Measurements from ENCODE around the gene PPP1R2. TPM values are rescaled to one million over a fixed set of nuclear protein-coding genes. Genes with fewer than 3 reads are reported as not detected.

PPP1R2 gene
- total and polyA plus RNA-seq, 2 of the 13 experiments (the other 11 are each of a cell fraction or from before 2014, with no cell fraction given): 36.5 to 86.5 TPM

DNA sequence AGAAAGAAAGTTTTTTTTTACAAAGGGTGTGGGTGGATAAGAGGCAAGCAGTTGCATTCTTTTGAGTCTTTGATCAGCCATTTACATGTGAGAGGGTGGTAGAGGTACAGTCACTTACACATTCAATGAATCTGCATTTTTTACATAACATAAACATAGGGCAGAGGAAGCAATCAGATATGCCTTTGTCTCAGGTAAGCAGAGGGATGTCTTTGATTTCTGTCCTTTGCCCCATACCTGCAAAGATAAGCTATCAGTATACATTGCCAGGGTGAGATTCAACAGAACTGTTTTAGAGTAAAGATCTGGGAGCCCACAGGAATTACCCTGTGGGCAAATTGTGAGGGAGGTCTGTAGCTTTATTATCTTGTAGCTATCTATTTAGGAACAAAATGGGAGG lies 5.4 kb upstream of the PPP1R2 start (continued):
- TF ChIP-seq ZNF318 (CRISPR knock-in tag; IDR thresholded peaks at IDR 0.05) (no peak), ARNT2 (CRISPR knock-in tag; IDR thresholded peaks at IDR 0.05; ENCODE audit: low read depth) (no peak), ARID5B (CRISPR knock-in tag; IDR thresholded peaks at IDR 0.05) (peak; percentile 42; the same call in 1 of the 2 replicates), NFIB (CRISPR knock-in tag; IDR thresholded peaks at IDR 0.05; ENCODE audit: borderline replicate concordance) (no peak), MEF2D (CRISPR knock-in tag; IDR thresholded peaks at IDR 0.05) (no peak), FOSL1 (CRISPR knock-in tag; IDR thresholded peaks at IDR 0.05; ENCODE audit: borderline replicate concordance) (no peak), RAD21 (CRISPR knock-in tag; IDR thresholded peaks at IDR 0.05) (no peak), ZNF563 (CRISPR knock-in tag; IDR thresholded peaks at IDR 0.05) (no peak), GFI1 (CRISPR knock-in tag; IDR thresholded peaks at IDR 0.05; ENCODE audit: borderline replicate concordance) (peak; percentile 98), ZNF891 (CRISPR knock-in tag; IDR thresholded peaks at IDR 0.05) (no peak)
- TF ChIP-seq, protein P1, sequence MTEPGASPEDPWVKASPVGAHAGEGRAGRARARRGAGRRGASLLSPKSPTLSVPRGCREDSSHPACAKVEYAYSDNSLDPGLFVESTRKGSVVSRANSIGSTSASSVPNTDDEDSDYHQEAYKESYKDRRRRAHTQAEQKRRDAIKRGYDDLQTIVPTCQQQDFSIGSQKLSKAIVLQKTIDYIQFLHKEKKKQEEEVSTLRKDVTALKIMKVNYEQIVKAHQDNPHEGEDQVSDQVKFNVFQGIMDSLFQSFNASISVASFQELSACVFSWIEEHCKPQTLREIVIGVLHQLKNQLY (CRISPR knock-in tag; IDR thresholded peaks at IDR 0.05): no peak
- TF ChIP-seq, protein P2, sequence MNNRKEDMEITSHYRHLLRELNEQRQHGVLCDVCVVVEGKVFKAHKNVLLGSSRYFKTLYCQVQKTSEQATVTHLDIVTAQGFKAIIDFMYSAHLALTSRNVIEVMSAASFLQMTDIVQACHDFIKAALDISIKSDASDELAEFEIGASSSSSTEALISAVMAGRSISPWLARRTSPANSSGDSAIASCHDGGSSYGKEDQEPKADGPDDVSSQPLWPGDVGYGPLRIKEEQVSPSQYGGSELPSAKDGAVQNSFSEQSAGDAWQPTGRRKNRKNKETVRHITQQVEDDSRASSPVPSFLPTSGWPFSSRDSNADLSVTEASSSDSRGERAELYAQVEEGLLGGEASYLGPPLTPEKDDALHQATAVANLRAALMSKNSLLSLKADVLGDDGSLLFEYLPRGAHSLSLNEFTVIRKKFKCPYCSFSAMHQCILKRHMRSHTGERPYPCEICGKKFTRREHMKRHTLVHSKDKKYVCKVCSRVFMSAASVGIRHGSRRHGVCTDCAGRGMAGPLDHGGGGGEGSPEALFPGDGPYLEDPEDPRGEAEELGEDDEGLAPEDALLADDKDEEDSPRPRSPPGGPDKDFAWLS (CRISPR knock-in tag; IDR thresholded peaks at IDR 0.05; ENCODE audit: borderline replicate concordance): no peak
- TF ChIP-seq, protein P3, sequence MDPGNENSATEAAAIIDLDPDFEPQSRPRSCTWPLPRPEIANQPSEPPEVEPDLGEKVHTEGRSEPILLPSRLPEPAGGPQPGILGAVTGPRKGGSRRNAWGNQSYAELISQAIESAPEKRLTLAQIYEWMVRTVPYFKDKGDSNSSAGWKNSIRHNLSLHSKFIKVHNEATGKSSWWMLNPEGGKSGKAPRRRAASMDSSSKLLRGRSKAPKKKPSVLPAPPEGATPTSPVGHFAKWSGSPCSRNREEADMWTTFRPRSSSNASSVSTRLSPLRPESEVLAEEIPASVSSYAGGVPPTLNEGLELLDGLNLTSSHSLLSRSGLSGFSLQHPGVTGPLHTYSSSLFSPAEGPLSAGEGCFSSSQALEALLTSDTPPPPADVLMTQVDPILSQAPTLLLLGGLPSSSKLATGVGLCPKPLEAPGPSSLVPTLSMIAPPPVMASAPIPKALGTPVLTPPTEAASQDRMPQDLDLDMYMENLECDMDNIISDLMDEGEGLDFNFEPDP (CRISPR knock-in tag; conservative IDR thresholded peaks at IDR 0.05): no peak
